Globus pallidus (tissue), 1 donor: ENCODE results near the gene RNPEPL1.
"Not testable (repeated sequence)": the region's sequence is repeated elsewhere in the genome, so short reads cannot be mapped to it uniquely, and the experiment has no call there.

Source experiments
- DNase-seq: peaks from one replicate; pipeline ENCODE4 v3.0.0-alpha.2; 2015; ENCODE audit warnings: low spot score

Gene RNPEPL1

DNA sequence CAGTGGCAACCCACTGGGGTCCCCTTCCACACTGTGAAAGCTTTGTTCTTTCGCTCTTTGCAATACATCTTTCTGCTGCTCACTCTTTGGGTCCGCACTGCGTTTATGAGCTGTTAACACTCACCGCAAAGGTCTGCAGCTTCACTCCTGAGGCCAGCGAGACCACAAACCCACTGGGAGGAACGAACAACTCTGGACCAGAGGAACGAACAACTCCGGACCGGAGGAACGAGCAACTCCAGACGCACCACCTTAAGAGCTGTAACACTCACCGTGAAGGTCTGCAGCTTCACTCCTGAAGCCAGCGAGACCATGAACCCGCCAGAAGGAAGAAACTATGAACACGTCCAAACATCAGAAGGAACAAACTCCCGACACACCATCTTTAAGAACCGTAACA, 29.2 kb upstream of the RNPEPL1 start:
- not testable (repeated sequence) for DNase-seq

DNA sequence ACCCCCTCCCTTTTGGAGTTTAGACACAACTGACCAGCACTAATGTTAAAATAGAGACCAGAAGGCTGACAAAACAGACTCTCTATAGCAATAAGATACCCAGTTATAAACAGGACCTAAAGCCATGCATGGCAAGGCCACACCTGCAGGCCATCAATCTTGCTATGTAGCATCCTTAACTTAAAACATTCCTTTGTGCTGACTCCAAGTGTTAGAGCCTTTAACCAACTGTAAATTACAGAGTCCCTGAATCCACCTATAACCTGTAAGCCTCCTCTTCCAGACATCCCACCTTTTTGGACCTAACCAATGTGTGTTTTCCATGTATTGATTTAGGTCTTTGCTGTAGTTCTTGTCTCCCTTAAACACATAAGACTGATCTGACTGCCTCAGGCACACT, 28.4 kb upstream of the RNPEPL1 start:
- no peak for DNase-seq

DNA sequence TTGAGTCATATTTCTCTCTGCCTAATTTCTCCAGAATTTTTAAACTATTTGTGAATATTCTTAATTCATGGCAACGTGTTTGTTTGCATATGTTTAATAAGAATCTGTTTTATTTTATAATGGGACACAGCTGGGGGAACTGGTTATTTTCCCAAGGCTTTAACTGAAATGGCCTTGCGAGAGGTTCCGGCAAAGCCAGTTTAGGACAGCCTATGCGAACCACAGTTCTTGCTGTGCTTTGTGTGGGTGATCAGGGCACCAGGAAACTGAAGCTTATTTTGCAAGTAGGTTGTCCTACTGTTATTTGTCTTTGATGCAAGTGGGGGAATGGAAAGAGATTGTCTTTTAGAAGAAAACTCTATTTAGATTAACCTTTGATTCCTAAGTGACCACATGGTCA, 17.0 kb upstream of the RNPEPL1 start:
- DNase-seq, result no peak

DNA sequence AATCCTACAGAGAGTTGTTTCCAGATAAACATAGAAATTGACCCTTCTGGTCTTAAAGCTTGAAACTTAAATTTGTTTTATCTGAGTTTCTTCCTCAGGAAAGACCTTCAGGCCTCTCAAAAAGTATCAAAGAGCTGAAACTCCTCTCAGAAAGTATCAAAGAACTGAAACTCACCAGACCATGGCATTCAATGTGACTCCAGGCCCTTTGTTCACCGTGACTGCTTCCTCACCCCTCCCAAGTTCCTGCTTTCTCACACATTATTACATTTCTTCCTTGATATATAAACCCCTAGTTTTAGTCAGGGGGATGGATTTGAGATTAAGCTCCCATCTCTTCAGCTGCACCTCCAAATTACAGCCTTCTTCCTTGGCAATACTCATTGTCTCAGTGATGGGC, 16.5 kb upstream of the RNPEPL1 start:
- DNase-seq, result no peak

DNA sequence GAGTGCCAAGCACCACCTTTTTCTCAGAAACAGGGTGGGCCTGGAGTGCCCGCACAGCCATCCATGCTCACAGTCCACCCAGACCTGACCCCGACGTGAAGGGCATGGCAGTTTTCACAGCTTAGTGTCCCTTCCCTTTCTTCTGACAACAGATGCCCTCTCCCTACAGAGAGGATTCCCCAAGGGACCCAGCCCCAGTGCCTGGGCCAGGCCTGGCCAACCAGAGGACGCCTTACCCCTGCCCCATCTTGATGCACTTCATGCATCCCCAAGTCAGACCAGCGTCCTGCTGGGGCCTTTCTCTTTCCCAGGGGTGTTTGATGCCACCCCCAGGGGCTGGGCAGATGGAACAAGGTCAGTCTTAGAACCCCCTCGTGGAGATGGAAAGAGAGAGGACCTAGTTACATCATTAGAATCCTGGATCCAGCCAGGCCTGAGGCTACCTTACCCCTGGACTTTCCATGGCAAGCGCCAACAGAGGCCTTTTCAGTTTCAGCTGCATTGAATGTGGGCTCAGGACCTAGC, 14.3 kb upstream of the RNPEPL1 start:
- no peak for DNase-seq

DNA sequence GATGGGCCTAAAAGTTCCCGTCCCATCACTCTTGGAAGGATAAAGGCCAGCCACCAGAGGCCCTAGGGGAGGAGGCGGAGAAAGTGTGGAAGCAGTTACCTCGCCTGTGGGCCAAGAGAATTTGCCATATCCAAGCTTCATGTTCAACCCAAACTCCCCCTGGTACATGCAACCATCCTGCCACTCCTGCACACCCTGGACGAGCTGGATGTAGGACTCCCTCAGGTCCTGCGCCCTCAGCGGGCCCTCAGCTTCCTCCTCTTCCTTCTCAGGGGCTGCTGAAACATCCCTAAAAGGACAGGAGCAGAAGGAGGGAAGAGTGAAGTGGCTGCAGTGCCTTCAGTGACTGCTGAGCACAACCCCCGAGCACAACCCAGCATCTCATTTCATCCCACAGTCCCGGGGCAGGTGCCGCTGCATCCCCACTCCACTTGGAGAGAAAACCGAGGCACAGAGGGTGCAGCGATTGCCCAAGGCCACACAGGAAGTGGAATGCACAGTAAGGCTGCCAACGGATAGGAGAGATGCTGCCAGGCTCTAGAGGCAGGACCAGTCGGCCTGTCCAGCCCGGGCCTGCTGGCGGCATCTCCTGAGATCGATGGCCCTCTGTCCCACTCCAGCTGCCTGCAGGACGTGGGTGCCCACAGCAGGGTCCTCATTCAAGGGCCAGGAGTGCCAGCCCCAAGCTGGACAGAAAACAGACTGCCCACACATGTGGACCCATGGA, 13.4 kb upstream of the RNPEPL1 start:
- DNase-seq, result no peak

DNA sequence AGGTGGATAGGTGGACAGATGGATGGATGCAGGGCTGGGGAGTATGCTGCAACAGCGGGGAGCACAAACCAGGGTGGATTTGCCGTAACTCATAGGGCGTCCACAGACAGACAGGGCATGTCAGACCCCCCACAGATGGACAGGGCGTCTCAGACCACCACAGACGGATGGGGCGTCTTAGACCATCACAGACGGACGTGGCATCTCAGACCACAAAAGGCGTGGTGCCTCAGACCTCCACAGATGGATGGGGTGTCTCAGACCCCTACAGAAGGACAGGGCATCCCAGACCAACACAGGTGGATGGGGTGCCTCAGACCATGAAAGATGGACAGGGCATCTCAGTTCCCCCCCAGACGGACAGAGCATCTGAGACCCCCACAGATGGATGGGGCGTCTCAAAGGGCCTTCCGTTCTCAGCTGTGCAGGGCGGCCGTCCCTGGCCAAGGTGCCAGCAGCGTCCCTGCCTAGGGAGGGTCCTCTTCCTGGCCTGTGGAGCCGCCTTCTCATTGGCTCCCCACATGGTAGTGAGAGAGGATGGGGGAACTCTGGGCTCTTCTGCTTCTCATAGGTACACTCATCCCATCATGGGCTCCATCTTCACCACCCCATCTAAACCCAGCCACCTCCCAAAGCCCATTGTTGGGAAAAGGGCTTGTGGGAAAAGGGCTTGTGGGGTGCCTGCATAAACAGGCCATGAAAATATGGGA, 12.6 kb upstream of the RNPEPL1 start:
- DNase-seq, result no peak

DNA sequence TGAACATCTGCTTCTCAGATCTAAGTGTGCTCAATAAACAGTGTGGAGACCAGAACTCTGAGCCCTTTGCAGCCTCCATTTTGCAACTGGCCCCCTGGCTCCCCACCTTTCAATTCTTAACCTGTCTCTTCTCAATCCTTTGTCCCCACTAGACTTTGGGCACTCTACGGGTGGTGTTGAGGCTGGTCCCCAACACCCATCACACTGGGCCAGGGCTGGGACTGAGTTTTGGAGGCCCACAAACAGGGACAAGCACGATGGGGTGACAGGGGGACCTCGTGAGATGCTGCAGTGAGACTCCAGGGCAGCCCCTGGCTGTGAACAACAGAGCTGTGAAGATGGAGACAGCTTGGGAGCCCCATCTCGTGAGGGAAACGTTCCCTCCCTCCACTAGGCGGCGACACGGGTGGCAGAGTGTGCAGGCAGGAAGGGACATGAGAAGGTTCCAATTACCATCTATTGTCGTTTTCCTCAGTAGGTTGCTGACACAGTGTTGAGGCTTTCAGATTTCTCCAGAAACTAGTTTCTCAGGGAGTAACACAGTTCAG, 11.7 kb upstream of the RNPEPL1 start:
- DNase-seq, result no peak

DNA sequence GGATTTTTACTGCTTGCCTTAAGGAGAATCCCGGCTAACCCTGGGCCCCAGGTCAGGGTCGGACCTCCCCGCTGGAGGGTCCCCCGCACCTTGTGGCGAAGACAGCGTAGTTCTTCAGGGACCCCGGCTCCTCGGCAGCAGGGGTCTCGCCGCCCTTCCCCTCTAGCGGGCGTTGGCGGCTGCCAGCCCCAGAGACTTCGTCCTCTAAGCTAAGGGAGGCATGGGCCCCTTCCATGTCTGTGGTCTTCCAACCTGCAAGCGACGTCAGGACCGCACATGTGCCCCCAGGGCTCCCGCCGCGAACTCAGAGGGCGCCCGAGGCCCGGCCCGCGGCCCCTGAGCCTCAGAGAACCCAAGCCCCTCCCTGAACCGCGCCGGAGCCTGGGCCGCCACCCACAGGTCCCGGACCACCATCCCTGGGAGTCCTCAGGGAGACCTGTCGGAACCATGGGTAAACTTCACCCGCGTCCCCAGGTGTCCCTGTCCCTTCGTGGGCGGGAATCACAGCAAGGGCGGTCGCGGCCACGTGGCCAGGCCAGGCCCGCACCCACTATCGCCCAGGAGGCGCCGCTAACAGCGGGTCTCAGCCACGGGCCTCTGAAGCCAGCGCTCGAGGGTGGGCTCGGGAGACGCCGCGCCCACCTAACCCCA, 11.1 kb upstream of the RNPEPL1 start:
- DNase-seq, result no peak

DNA sequence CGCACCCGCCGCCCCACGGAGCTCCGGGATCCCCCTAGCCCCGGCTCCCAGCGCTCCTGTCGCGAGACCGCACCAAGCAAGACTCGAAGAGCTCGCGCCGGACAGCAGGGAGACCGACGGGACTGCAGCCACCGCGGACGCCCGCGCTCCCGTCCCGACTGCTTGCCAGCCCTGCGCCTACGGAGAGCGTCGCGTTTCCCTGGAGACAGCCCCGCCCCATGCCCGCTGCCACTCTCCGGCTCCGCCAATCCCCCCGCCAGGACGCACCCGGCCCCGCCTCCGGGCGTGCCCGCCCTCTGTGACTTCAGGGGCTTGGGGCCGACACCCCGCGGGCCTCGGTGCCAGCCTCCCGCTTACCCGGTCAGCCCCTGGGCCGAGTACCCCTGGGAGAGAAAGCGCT, 10.5 kb upstream of the RNPEPL1 start, which contains the start of gene ANKMY1:
ANKMY1 (minus strand) TSS at position 181 of the 400 bp plus-strand sequence. CDS start 653 bp downstream, outside the sequence.
- DNase-seq, result no peak

DNA sequence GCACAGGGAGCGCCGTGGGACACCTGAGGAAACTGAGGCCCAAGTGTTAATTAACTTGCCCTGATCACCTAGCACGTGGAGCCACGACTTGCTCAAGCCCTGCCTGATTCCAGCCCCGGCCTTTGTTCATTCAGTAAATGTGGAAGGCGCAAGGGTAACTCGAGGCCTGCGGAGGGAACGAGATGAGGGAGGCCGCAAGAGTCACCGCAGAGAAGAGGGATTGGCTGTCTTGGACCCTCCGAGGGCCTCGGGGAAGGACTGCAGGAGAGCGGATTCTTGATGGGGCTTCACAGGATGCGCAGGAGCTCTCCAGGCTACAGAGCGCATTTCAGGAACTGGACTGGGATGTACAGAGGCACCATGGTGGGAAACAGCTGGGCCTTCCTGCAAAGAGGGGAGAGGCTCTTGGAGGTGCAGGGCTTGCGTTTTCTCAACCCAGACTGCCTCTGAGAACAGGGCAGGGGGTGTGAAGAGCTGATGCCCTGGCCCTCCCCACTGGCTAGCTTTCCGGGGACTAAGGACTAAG, 10.0 kb upstream of the RNPEPL1 start:
- no peak for DNase-seq

DNA sequence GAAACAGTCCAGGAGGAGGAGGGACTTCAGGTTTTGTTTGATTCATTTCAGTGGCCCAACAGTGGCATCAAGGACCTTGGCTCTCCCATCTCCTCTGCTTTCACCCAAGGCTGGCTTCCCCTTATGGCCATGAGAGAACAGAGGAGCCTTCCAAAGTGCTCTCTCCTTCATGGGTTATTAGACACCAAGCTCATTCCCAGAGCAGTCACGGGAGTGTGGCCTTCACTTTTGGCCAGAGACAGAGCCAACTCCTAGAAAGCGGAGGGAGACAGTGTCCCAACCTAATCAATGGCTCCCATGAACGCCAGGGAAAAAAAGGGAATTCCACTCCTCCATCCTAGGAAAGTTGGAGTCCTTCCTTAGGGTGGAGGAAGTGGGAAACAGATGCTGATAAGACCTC, 9.0 kb upstream of the RNPEPL1 start:
- DNase-seq, result no peak

DNA sequence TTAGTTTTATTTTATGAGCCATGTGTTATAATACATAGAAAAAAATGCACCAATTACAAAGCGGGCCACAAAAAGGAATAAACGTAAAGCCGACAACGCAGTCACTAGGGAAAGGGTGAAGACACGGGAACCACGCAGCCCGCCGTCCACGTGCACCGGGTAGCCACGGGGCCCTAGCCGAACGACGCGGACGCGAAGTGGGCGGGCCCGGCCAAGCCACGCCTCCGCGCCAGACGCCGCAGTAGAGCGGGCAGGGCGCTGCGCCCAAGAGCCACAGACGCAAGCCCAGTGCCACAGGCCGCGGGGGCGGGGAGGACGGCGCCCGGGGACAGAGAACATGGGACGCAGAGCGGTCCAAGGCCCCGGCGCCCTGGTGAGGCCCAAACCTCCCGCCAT, 8.2 kb upstream of the RNPEPL1 start, which contains the start of gene DUSP28:
DUSP28 (plus strand) TSS at position 274 of the 396 bp plus-strand sequence. CDS start 328 bp downstream, outside the sequence.
- DNase-seq, result peak; percentile 90

DNA sequence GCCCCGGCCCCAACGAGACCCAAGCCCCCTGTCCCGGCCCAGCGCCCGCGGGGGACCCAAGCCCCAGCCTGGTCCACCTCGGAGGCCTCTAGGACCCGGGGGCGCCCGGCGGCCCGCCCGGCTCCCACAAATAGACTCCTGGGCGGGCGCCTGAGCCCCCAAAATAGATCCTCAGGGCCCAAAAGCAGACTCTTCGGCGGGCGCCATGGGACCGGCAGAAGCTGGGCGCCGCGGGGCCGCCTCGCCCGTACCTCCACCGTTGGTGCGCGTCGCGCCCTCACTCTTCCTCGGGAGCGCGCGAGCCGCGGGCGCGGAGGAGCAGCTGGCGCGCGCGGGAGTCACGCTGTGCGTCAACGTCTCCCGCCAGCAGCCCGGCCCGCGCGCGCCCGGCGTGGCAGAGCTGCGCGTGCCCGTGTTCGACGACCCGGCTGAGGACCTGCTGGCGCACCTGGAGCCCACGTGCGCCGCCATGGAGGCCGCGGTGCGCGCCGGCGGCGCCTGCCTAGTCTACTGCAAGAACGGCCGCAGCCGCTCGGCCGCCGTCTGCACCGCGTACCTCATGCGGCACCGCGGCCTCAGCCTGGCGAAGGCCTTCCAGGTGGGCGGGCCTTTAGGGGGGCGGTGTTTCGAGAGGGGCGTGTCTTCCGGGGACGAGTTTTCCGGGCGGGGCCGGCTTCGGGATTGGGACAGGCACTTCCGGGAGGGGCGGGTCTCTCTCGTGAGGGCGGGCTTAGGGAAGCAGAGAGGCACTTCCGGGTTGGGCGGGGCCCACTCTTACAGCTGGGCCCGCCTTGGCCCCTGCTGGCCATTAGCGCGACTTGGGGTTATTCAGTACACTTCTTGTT, 7.6 kb upstream of the RNPEPL1 start:
- DNase-seq, result peak; percentile 99

DNA sequence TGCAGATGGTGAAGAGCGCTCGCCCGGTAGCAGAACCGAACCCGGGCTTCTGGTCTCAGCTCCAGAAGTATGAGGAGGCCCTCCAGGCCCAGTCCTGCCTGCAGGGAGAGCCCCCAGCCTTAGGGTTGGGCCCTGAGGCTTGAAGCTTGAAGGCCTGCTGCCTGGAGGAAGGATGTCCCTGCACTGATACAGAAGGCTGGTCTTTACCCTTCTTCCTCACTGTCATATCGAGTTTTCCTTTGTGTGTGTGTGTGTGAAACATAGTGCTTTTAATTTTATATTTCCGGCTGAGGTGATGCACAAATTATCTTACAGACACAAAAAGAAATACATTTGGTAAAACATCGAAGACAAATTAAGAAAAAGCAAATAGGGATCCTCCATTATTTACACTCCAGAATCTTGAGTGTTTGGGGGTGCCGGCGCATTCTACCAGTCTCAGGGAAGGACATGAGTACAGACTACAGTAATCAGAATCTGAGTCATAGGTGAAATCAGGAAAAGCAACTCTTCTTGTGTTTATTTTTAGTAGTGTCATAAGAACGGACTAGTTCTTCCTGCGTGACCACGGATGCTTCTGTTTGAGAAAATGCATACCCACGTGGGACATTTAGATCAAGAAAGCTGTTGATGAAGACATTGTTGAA, 6.8 kb upstream of the RNPEPL1 start:
- DNase-seq, result peak; percentile 37

DNA sequence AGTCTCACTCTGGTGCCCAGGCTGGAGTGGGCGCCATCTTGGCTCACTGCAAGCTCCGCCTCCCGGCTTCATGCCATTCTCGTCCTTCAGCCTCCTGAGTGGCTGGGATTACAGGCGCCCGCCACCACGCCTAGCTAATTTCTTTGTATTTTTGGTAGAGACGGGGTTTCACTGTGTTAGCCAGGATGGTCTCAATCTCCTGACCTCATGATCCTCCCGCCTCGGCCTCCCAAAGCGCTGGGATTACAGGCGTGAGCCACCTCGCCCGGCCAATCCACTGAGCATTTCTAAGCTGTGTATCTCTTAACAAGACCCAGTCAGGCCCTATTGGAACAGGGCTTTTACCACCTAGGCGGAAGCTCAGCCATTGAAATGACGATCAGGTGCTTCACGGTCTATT, 5.1 kb upstream of the RNPEPL1 start:
- DNase-seq, result not testable (repeated sequence)

DNA sequence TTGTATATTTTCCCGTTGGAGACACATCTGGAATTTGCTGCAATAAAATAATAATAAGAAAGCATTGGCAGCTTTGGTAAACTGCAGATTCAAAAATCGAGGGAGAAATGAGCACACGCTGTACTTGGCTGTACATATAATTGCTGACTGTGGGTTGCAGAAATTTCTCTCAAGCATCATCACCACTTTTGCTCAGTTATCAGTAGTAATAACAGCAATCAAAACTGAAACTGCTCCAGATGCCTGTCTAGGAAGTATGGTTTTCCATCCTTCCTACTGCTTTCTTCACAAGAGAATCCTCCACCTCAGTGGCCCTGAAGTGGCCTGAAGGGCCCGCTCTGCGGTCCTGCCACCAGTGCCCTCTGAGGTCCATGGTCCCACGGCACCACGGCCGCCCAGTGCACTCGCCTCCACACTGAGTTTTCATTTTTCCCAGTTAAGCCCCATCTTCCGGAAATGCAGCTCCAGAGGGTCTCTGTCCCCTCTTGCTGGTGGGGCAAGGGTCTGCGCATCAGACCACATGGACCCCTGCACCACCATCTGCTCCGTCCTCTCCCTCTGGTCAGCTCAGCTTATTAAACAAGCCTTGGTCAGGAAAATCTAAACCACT, 4.2 kb upstream of the RNPEPL1 start:
- no peak for DNase-seq

DNA sequence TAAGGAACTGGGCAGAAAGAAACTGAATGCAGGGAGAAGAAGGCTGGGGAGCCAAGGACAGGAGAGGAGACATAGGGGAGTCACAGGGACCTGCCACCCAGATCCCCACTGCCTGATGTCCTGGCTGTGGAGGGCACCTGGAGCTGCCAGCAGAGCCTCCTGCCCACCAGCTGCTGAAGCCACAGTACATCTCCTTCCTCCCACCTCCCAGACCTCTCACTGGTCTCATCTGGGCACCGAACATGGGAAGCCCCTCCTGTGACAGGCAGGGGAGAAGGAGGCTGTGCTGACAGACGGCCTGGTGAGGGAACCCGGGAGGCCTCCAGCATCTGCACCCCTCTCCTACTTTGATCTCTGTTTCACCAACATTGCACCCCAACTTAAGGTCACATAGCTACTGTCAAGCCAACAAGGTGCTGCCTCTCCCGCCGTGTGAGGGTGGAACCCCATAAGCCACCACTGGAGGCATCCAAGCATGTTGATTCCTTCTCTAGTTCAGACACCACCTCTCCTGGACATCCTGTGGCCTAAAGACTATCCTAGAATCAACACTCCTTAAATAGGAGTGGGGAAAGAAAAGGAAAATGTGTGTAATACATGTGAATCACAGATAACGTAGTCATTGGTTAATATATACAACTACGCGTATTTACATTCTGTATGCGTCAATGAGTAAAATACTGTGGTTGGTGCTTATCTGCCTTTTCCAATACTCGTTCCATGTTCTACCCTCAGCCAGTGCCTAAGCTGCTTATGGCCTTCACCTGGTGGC, 3.5 kb upstream of the RNPEPL1 start:
- no peak for DNase-seq
